NCI-H1092 (cell line): ENCODE data around the gene IL12A.
A peak's percentile ranks its signal among the peaks of the same experiment; 100 is the strongest.

ENCODE experiments used
- DNase-seq: peaks from one replicate; lab custom pipeline; 2025; lab: John Stamatoyannopoulos, UW

Gene IL12A

GRCh38 chr3:159988617-159989271 lies at the start of gene IL12A:
Gene IL12A, plus strand, starts transcription at chr3:159988835.
- peak; percentile 5 for DNase-seq

- no peak for DNase-seq
Observed at GRCh38 chr3:159941038-159942000, 47.3 kb upstream of the IL12A start.

DNA sequence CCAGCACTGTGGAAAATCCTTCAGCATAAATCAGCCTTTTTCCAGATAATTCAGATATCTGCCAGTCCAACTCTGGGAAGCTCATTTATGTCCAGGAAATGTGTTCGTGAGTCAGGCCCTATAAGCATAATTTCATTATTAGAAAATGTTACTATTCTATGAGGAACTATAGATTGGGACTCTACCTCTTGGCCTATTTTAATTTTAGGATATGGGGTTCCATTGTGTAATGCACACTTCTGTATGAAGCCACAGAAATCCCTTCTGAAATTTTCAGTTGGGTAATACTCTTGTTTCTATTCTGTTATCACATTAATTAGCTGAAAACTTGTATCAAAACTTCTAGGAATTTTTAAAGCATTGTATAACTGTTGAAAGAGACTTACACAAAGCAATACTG lies 43.9 kb upstream of the IL12A start:
- DNase-seq: no peak

DNA sequence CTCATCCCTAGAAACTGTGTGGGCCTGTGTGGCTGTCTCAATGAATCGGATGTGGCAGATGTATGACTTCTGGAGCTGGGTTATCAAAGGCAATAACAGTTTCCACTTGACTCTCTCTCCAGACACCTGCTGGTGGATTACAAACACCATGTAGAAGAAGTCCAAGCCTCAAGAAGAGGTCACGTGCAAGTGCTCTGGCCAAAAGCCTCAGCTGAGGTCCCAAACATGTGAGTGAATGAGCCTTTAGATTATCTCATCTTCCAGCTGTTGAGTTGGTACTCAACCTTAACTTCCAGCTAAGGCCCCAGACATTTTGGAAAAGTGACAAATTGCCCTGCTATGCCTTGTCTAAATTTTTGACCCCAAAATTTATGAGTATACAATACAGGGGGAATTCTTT lies 42.7 kb upstream of the IL12A start:
- no peak for DNase-seq

GRCh38 chr3:159947220-159947619 lies 41.4 kb upstream of the IL12A start:
- no peak for DNase-seq

DNA sequence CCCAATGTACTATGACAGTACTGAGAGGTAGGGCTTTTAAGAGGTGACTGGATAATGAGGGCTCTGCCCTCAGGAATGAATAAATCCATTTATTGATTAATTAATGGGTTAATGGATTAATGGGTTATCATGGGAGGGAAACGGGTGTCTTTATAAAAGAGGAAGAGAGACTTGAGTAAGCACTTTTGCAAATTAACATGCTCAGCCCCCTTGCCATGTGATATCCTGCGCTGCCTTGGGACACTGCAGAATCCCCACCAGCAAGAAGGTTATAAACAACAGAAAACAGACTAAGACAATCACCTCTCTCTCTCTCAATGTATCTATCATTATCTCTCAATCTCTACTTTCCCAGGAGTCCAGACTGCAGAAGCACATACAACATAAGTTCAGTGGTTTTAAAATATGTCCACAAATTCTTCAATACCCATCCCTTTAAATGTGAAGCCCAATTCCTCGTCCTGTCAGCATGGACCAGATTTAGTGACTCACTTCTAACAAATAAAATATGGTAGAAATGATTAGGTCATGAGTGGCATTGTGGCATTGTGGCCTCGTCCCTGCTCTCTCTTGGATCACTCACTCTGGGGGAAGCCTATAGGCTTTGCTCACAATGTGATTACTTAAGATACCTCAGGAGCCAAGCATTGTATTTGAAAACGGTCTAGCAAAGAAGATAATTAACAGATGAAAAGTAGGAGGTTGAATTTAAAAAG lies 40.0 kb upstream of the IL12A start:
- no peak for DNase-seq

- DNase-seq: no peak
Observed at GRCh38 chr3:159950156-159950898, 38.3 kb upstream of the IL12A start.

GRCh38 chr3:159951540-159951939 lies 37.1 kb upstream of the IL12A start:
- no peak for DNase-seq

DNA sequence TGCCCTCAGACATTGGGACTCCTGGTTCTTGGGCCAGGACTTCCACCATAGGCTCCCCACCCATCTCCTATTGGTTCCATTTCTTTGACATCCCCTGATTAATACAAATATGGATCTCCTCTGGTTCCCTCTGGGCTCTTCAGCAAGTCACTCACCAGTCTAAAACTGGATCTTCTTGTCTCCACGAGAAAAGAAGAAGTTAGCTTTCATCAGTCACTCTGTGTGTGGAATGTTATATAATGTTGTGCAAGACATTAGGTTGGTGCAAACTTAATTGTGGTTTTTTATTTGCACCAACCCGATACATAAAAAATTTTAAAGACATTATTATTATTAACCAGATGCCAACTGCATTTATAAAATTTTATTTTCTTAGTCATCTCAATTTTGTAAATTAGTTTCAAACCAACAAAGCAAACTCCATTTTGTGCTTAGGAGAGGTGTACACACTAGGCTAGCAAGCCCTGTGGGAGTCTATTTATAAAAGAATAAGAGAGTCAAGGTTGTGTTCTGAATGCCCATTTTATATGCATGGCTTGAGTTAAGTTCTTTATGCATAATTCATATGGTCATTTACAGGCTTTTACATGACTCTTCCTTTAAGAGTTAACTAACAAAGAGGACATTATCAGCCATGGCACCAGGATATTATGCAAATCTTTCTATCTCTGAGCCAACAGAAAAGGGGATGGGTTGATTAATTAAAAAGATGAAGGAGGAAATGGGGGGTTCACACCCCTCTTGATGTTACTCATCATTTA lies 35.1 kb upstream of the IL12A start:
- DNase-seq: no peak

DNA sequence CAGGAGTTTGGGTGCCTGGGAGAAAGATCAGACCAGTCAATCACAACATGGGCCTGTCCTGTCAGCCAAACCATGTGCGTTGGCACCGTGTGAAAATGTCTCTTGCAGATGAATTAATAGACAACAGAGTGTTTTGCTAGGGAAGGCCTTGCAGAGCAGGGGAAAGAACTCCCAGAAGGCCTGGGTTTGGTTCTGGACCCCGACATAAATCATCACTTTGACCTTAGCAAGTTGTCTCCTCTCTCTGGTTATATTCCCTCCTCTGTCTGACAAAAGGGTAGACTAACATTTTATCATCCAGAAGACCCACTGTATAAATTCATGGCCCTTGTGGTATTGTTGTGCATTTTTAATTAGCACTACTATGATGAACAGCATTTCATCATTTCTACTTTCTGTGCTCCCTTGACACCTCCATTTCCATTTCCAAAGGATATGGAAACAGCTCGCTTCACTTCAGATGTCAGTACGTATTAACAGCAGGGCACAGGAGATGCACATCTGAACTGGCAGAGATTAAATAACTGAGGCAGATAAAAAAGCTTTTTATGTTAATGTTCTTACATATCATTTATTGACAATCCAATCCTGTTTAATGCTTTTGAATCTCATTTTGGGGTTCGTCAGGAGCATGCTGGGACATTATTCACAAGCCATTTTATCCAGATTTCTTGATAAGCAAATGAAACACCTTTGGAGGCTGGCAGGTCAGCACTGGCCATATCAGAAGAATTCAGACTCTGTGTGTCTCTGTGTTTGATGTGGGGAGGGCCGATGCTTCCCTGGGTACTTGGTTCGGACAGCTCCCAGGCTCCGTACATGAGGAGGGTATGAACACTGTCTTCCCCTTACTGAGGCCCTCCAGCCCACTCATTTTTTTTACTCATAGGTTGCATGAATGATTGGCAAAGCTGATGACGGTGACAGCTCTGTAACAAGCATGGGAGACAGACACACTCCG lies 28.2 kb upstream of the IL12A start:
- no peak for DNase-seq

DNA sequence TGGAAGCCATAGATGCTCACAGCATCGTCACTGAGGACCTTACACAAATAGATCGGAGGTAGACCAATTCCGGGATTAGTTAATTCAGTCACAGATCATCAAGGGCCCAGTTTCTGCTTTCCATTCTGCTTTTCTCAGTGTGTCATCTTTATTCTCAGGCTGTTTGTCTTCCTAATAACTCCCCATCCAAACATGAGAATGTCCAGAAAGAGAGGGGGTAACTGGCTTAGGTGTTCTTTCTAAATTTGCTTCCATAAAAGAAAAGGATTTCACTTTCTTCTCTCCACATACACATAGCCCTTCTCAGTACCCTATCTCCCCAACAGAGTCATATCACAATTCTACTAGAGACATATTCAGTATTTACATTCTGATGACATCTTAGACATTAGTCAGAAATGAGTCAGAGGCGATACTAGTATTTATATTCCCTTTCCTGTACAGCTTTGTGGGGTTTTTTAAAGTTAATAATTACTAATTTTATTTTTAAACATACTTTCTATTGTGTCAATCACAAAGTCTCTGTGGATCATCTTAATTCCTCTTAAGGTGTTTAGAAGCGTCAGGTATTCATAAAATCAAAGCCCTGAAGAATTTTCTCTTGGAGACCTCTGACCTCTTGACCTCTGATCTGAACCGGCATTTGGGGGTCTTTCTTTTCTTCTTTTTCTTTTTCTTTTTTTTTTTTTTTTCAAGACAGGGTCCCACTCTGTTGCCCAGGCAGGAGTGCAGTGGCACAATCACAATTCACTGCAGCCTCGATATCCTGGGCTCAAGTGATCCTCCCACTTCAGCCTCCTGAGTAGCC lies 24.3 kb upstream of the IL12A start:
- DNase-seq: no peak

- DNase-seq: no peak
Observed at GRCh38 chr3:159971311-159971710, 17.3 kb upstream of the IL12A start.

- no peak for DNase-seq
Observed at GRCh38 chr3:159977295-159977694, 11.3 kb upstream of the IL12A start.

DNA sequence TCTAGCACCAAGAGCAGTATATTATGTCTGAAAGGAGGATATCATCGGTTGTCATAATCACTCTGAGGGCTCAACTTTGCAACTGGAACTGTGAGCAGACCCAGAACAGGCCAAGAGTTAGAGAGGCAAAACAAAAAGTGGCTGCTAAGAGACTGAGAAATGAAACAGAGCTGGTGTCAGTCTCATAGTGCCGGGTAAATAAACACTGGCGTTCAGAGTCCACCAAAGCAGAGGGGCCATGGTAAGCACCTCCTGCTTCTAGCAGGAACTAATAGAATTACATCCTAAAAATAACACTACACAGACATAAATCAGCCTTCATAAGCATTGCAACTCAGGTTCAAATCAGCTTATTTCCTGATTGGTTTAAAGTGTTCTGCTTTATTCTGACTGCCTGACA lies 10.3 kb upstream of the IL12A start:
- DNase-seq: no peak

GRCh38 chr3:159978918-159979703 lies 9.5 kb upstream of the IL12A start:
- DNase-seq: no peak

GRCh38 chr3:159982442-159982974 lies 6.1 kb upstream of the IL12A start:
- no peak for DNase-seq

DNA sequence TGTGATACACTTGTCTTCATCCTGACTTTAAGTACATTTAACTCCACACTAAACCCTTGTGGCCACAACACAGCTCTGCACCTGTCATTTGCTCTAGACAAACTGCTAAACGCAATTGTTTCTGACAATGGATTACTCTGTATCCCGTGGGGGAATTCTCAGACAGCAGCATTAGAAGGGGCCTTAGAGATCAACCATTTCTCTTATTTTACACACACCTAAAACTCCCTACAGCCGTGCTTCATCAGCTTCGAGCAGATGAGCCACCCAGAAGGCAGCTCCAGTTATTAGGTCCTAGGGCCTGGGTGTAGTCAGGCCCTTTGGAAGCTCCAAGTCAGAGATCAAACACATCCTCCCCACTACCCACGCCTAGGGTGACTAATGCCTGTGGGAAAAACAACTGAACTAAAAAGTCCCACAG lies 1.3 kb upstream of the IL12A start:
- no peak for DNase-seq
